Small intestine (tissue), 16 donors: Measurements from ENCODE around the gene ZNF594. TPM values are rescaled to one million over a fixed set of nuclear protein-coding genes. Genes with fewer than 3 reads are reported as not detected.
A peak's percentile ranks its signal among the peaks of the same experiment; 100 is the strongest.
"Not testable (repeated sequence)": the region's sequence is repeated elsewhere in the genome, so short reads cannot be mapped to it uniquely, and the experiment has no call there.

Experiments
- DNase-seq, 2 donors: peaks; one replicate each; pipeline versions ENCODE4 v3.0.0 to v3.0.0-alpha.2; 2013
- FAIRE-seq: peaks from 2 replicates; lab custom pipeline; 2012; peaks lifted over from hg19 to GRCh38; lab: Jason Lieb, UNC
- H3K27ac ChIP-seq, 3 donors: one replicate each; pipeline ENCODE4 v1.5.1; 2013; ENCODE audit warnings: low read length in 2 of 3, mild to moderate bottlenecking in 2 of 3, control low read depth in 1 of 3, inconsistent platforms in 1 of 3, low read depth in 1 of 3, moderate library complexity in 1 of 3
- H3K27me3 ChIP-seq, 3 donors: one replicate each; pipeline ENCODE4 v1.6.1; 2013; ENCODE audit warnings: low read length in 3 of 3, inconsistent platforms in 1 of 3; ENCODE audit not compliant: control insufficient read depth in 3 of 3, insufficient read depth in 3 of 3
- H3K36me3 ChIP-seq, 3 donors: one replicate each; pipeline ENCODE4 v1.6.1; 2013; ENCODE audit warnings: low read length in 3 of 3, inconsistent platforms in 1 of 3, low read depth in 1 of 3, mild to moderate bottlenecking in 1 of 3, moderate library complexity in 1 of 3; ENCODE audit not compliant: control insufficient read depth in 3 of 3, insufficient read depth in 2 of 3
- H3K4me1 ChIP-seq, 3 donors: one replicate each; pipeline ENCODE4 v1.6.1; 2013; ENCODE audit warnings: low read length in 2 of 3, inconsistent platforms in 1 of 3, low read depth in 1 of 3, mild to moderate bottlenecking in 1 of 3, moderate library complexity in 1 of 3; ENCODE audit not compliant: control insufficient read depth in 3 of 3, insufficient read depth in 2 of 3
- H3K4me3 ChIP-seq, 3 donors: one replicate each; pipeline ENCODE4 v1.5.1; 2013; ENCODE audit warnings: low read length in 3 of 3, control low read depth in 1 of 3, inconsistent platforms in 1 of 3, low read depth in 1 of 3, mild to moderate bottlenecking in 1 of 3, moderate library complexity in 1 of 3
- H3K9me3 ChIP-seq, 2 donors: one replicate each; pipeline ENCODE4 v1.6.1; 2013; ENCODE audit warnings: low read depth in 1 of 2, low read length in 1 of 2; ENCODE audit not compliant: control insufficient read depth in 2 of 2, insufficient read depth in 1 of 2
- WGBS, 3 donors: extraction: QIAGEN DNeasy Blood & Tissue Kit; methylation state at CpG; one replicate each; pipeline ENCODE4 v1.1.7; 2013; 5-methylcytosine and 5-hydroxymethylcytosine counted together
- long read RNA-seq, 10 donors: transcript quantifications; one replicate each; lab custom pipeline, GENCODE V29; 2026
- polyA plus RNA-seq, 4 donors: library from polyadenylated mRNA; stranded (reverse) in 3 of 4; unstranded in 1 of 4; fragments of 200-250 nt in 3 of 4; fragments of 120-200 nt in 1 of 4; gene quantifications; one replicate each; pipeline versions ENCODE4 v1.2.1 to v1.2.3, GENCODE V29; 2013
- donor health status: healthy with polysubstance abuse.
- donor health status: control.
- donor health status: control.
- donor health status: Bipolar disorder and iron deficiency.
- donor health status: healthy.

Gene ZNF594
- polyA plus RNA-seq, result 10 to 100 TPM in 1 of 4 donors, 1 to 10 TPM in 1, under 1 TPM in 2; 0.22 to 14.0 (median 0.94) TPM
- long read RNA-seq, donor 1, result 0 reads
- long read RNA-seq, donor 2, full-length matches to known transcripts, result 2 of 2 reads
- long read RNA-seq, donor 2, partial matches to known transcripts, result 0 of 2 reads
- long read RNA-seq, donor 2, other reads (novel, unspliced or antisense), result 0 of 2 reads
- long read RNA-seq, donor 3, full-length matches to known transcripts, result 6 of 6 reads
- long read RNA-seq, donor 3, partial matches to known transcripts, result 0 of 6 reads
- long read RNA-seq, donor 3, other reads (novel, unspliced or antisense), result 0 of 6 reads
- long read RNA-seq, donor 4, full-length matches to known transcripts, result 1 of 1 reads
- long read RNA-seq, donor 4, partial matches to known transcripts, result 0 of 1 reads
- long read RNA-seq, donor 4, other reads (novel, unspliced or antisense), result 0 of 1 reads
- long read RNA-seq, donor 5, full-length matches to known transcripts, result 3 of 3 reads
- long read RNA-seq, donor 5, partial matches to known transcripts, result 0 of 3 reads
- long read RNA-seq, donor 5, other reads (novel, unspliced or antisense), result 0 of 3 reads
- long read RNA-seq, donor 6, full-length matches to known transcripts, result 2 of 2 reads
- long read RNA-seq, donor 6, partial matches to known transcripts, result 0 of 2 reads
- long read RNA-seq, donor 6, other reads (novel, unspliced or antisense), result 0 of 2 reads
- long read RNA-seq, donor 7, full-length matches to known transcripts, result 10 of 10 reads
- long read RNA-seq, donor 7, partial matches to known transcripts, result 0 of 10 reads
- long read RNA-seq, donor 7, other reads (novel, unspliced or antisense), result 0 of 10 reads
- long read RNA-seq, donor 8, result 0 reads
- long read RNA-seq, donor 9, full-length matches to known transcripts, result 3 of 3 reads
- long read RNA-seq, donor 9, partial matches to known transcripts, result 0 of 3 reads
- long read RNA-seq, donor 9, other reads (novel, unspliced or antisense), result 0 of 3 reads
- long read RNA-seq, donor 10, full-length matches to known transcripts, result 6 of 6 reads
- long read RNA-seq, donor 10, partial matches to known transcripts, result 0 of 6 reads
- long read RNA-seq, donor 10, other reads (novel, unspliced or antisense), result 0 of 6 reads

- H3K9me3 ChIP-seq, result peaks cover 0 to 25% of the 10 kb centered on the region in 2 donors
- H3K27ac ChIP-seq, result peak within 1 kb of the TSS; percentile 47 to 84 (median 77)
- peak within 1 kb of the TSS; percentile 77 to 89 (median 83) for H3K4me3 ChIP-seq
- 2 to 4% (median 4%) methylated on average over 49 to 82 of the region's 82 CpGs for WGBS, 3 donors
- peaks cover 0 to 5% (median 4%) of the 10 kb centered on the region in 3 donors for H3K4me1 ChIP-seq
- H3K27me3 ChIP-seq, result no peaks in the 10 kb centered on the region
- no peak for FAIRE-seq
- peak; percentile 94 to 98 for DNase-seq
- peaks cover 0 to 15% (median 0%) of the 10 kb centered on the region in 3 donors for H3K36me3 ChIP-seq
Measured at GRCh38 chr17:5191541-5192417, at the start of gene ZNF594. TSS of gene ZNF594 (minus strand) at chr17:5191868. CDS start at chr17:5184256, 7,612 bp downstream.

DNA sequence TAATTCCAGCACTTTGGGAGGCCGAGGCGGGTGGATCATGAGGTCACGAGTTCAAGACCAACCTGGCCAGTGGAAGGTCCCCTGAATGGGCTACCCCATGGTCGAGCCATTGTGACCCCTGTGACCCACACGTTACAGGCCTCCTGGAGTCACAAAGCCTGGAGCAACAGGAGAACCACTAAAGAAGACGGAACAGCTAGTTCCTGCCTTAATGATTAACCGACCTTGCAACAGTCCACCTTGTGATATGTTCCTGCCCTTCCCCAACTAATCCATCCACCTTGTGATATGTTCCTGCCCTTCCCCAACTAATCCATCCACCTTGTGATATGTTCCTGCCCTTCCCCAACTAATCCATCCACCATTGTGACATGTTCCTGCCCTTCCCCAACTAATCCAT lies 48.1 kb upstream of the ZNF594 start:
- not testable (repeated sequence) for DNase-seq, FAIRE-seq, H3K27ac ChIP-seq, H3K27me3 ChIP-seq, H3K9me3 ChIP-seq, H3K4me3 ChIP-seq, H3K36me3 ChIP-seq
- WGBS, 3 donors, result 68 to 85% (median 83%) methylated on average over 6 to 7 of the region's 7 CpGs
- peaks cover 0 to 14% (median 2%) of the 10 kb centered on the region in 3 donors for H3K4me1 ChIP-seq

GRCh38 chr17:5238333-5238732 lies 46.7 kb upstream of the ZNF594 start:
- H3K4me3 ChIP-seq, result no peak overlapping the region
- peaks cover 0 to 6% of the 10 kb centered on the region in 2 donors for H3K9me3 ChIP-seq
- FAIRE-seq, result no peak
- no peaks in the 10 kb centered on the region for H3K27me3 ChIP-seq
- no peak overlapping the region for H3K27ac ChIP-seq
- H3K36me3 ChIP-seq, result peaks cover 0 to 6% (median 0%) of the 10 kb centered on the region in 3 donors
- peaks cover 0 to 14% (median 2%) of the 10 kb centered on the region in 3 donors for H3K4me1 ChIP-seq
- 63 to 75% (median 68%) methylated on average over 4 of the region's 4 CpGs for WGBS, 3 donors
- DNase-seq, result no peak

DNA sequence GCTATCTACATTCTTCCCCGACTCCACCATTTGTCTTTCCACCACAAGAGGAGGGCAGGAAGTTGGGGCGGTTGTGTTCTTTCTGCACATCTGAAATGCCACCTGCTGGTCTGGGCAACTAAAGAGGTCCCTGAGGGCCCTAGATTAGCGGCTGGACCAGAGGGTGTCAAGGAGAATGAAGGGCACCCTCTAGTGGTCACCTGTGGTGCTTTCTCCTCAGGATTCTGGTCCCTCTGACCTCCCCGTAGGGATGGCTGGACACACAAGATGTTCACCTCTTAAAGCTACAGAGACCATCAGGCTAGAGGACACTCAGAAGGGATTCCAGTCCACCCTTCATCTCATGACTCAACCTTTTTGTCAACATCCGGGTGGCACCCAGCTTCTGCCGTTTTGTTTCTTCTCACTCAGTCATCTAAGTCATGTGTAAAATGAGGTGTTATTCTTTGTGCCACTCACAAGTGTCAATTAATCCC lies 45.9 kb upstream of the ZNF594 start:
- Histone ChIP-seq H3K4me3 (no peak overlapping the region), H3K4me1 (peaks cover 0 to 9% (median 0%) of the 10 kb centered on the region in 3 donors), H3K9me3 (peaks cover 0 to 6% of the 10 kb centered on the region in 2 donors), H3K27me3 (no peaks in the 10 kb centered on the region), H3K36me3 (peaks cover 0 to 6% (median 0%) of the 10 kb centered on the region in 3 donors), H3K27ac (no peak overlapping the region)
- no peak for FAIRE-seq
- 35 to 45% (median 39%) methylated on average over 6 of the region's 6 CpGs for WGBS, 3 donors
- DNase-seq, result peak; percentile 55 to 59

- peaks cover 0 to 6% of the 10 kb centered on the region in 2 donors for H3K9me3 ChIP-seq
- H3K27me3 ChIP-seq, result no peaks in the 10 kb centered on the region
- no peak overlapping the region for H3K4me3 ChIP-seq
- WGBS, 3 donors, result 64 to 89% (median 82%) methylated on average over 3 of the region's 3 CpGs
- H3K27ac ChIP-seq, result no peak overlapping the region
- peaks cover 0 to 9% (median 0%) of the 10 kb centered on the region in 3 donors for H3K4me1 ChIP-seq
- no peak for DNase-seq
- H3K36me3 ChIP-seq, result peaks cover 0 to 6% (median 0%) of the 10 kb centered on the region in 3 donors
- no peak for FAIRE-seq
Measured at GRCh38 chr17:5236938-5237540, 45.4 kb upstream of the ZNF594 start.

- Histone ChIP-seq H3K9me3 (peaks cover 0 to 6% of the 10 kb centered on the region in 2 donors), H3K27ac (peak within 1 kb of the TSS in 1 of 3 donors; percentile 31), H3K4me1 (no peaks in the 10 kb centered on the region), H3K36me3 (peaks cover 0 to 12% (median 0%) of the 10 kb centered on the region in 3 donors), H3K27me3 (no peaks in the 10 kb centered on the region), H3K4me3 (no peak within 1 kb of the TSS)
- WGBS, 3 donors, result 81 to 90% (median 85%) methylated on average over 19 of the region's 19 CpGs
- FAIRE-seq (no peak), DNase-seq (no peak)
Measured at GRCh38 chr17:5234645-5235576, 43.2 kb upstream of the ZNF594 start, which contains the start of gene SCIMP. TSS of gene SCIMP (minus strand) at chr17:5234860. CDS start at chr17:5234755, 105 bp downstream.
